ENCODE measurements around the gene TRIM28.
"Not testable (repeated sequence)": the region's sequence is repeated elsewhere in the genome, so short reads cannot be mapped to it uniquely, and the experiment has no call there.

The TRIM28 gene

DNA sequence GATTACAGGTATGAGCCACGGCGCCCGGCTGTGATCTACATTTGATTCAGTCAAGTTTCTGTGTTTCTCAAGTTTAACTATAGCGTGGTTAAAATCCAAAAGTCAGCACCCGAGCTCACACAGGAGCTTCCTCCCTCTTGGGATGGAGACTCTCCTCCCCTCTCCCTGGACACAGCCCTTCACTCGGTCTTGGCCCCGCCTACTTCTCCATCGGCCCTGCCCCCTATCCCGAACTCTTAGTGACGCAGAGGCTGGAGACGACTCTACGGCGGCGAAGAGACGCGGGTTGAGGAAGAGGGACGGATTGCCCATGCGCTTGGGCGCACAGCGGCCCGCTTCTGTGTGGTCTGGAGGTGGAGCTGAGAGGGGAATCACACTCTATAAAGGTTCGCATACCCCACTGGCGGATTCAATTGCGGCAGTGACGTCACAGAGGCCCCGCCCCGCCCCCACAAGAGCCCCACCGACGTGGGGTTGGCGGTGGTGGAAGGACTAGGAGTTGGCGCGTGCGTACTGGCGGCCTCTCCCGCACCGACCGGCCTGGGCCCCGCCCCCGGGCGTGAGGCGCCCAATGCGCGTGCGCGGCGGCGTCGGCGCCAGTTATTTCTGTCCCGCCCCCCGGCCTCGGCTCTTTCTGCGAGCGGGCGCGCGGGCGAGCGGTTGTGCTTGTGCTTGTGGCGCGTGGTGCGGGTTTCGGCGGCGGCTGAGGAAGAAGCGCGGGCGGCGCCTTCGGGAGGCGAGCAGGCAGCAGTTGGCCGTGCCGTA lies at the start of gene TRIM28:
Gene TRIM28 (plus strand): TSS at position 239 of the 765 bp plus-strand sequence. CDS start 694 bp downstream, outside the sequence.
- H3K4me3 ChIP-seq (ENCODE audit: low read length) = peak within 1 kb of the TSS; percentile 80
- DNase-seq (ENCODE audit: low read depth) = peak; percentile 98
- TF ChIP-seq, protein P1, sequence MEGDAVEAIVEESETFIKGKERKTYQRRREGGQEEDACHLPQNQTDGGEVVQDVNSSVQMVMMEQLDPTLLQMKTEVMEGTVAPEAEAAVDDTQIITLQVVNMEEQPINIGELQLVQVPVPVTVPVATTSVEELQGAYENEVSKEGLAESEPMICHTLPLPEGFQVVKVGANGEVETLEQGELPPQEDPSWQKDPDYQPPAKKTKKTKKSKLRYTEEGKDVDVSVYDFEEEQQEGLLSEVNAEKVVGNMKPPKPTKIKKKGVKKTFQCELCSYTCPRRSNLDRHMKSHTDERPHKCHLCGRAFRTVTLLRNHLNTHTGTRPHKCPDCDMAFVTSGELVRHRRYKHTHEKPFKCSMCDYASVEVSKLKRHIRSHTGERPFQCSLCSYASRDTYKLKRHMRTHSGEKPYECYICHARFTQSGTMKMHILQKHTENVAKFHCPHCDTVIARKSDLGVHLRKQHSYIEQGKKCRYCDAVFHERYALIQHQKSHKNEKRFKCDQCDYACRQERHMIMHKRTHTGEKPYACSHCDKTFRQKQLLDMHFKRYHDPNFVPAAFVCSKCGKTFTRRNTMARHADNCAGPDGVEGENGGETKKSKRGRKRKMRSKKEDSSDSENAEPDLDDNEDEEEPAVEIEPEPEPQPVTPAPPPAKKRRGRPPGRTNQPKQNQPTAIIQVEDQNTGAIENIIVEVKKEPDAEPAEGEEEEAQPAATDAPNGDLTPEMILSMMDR (IDR thresholded peaks at IDR 0.05; ENCODE audit: insufficient read depth, low read depth, low read length, missing control alignments) = no peak

DNA sequence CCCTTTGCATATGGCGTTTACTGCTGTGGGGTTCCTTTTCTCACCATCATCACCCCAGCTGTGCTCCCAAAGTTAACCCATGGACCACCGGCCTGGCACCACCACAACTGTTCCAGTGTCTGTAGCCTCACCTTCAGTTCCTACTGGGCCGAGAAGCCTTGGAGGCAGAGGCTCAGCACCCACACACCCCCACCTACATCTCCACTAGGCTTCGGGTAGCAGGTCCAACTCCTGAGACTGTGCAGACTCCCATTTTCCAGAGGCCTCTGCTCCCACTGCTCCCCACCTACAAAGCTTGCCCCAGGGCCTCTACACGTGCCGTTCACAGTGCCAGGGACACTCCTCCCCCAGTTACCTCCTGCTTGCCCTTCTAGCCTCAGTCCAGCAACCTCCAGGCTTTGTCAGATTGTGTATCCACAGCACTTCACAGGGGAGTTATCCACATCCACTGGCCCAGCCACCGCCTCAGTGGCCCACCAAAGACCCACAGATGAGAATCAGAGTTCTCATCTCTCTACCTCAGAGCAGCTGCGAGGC lies 46.2 kb upstream of the TRIM28 start:
- H3K4me3 ChIP-seq (ENCODE audit: low read length) = no peak overlapping the region
- TF ChIP-seq, protein P1 (IDR thresholded peaks at IDR 0.05; ENCODE audit: insufficient read depth, low read depth, low read length, missing control alignments) = no peak
- DNase-seq (ENCODE audit: low read depth) = no peak

DNA sequence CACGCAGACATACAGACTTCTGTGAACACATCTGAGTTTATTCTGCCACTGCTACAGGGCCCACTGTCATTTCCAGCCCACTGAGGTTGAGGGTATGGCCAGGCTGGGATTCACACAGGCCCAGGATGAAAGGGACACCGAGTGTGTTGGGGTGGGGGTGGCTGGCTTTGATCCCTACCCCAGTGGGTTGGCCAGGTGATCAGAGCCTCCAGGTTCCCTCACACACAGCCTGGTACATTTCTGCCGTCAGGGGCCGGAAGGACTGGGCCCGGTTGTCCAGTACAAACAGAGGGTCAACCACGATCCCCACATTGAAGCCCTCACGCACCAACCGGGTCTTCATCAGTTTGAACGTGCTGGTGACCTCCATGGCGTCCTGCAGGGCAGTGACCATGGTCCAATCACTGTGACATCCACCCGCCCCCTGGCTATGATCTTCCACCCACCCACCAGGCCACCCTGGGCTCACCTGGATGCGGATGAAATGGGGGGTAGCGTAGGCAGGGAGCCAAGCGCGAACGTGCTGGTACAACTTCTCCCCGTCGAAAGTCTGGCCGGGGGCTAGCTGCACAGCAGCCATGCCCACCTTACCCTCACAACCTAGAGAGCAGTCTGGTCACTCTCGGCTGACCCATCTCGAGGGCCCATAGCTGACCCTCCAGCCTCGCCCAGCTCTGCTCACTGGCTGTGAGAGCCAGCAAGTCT lies 45.4 kb upstream of the TRIM28 start:
- H3K4me3 ChIP-seq (ENCODE audit: low read length) = peak overlapping the region; percentile 74
- DNase-seq (ENCODE audit: low read depth) = no peak
- TF ChIP-seq, protein P1 (IDR thresholded peaks at IDR 0.05; ENCODE audit: insufficient read depth, low read depth, low read length, missing control alignments) = no peak

DNA sequence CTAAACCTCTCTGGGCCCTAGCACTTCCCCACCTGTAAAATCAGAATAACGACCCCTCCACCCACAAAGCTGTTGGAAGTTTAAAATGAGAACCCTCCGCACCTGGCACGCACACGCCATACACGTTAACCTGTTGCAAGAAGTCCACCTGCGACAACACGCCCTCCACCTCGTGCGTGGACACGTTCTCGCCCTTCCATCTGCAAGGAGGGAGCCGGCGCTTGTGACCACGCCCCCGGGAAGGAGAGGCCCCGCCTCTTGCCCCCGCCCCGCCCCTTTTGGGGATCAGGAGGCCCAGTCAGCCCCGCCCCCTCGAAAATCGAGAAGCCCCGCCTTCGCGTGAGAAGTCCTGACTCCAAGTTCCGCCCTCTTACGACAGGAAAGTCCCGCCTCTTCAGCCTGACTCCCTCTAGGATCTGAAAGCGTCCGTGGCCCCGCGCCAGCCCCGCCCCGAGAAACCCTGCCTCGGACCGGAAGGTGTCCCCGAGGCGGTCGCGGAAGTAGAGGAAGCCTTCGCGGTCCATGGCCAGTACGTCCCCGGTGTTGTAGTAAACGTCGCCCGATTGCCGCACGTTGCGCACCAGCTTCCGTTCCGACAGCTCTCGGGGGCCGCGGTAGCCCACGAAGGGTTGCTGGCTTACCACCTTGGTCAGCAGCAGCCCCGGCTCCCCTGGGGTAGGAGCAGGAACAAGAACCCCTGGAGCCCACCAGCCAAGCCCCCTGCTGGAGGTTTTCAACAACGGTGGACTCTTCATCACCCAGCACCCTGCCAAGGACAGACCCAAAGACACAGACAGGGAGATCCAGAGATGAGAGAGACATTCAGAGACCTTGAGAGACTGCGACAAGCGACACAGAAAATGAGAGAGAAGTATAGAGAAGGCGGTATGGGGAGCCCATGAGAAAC lies 44.6 kb upstream of the TRIM28 start:
- peak overlapping the region; percentile 75 for H3K4me3 ChIP-seq (ENCODE audit: low read length)
- DNase-seq (ENCODE audit: low read depth) = peak; percentile 99
- TF ChIP-seq, protein P1 (IDR thresholded peaks at IDR 0.05; ENCODE audit: insufficient read depth, low read depth, low read length, missing control alignments) = peak; percentile 50

GRCh38 chr19:58500242-58500641 lies 43.6 kb upstream of the TRIM28 start:
- DNase-seq (ENCODE audit: low read depth) = no peak
- H3K4me3 ChIP-seq (ENCODE audit: low read length) = peak overlapping the region; percentile 75
- TF ChIP-seq, protein P1 (IDR thresholded peaks at IDR 0.05; ENCODE audit: insufficient read depth, low read depth, low read length, missing control alignments) = no peak

DNA sequence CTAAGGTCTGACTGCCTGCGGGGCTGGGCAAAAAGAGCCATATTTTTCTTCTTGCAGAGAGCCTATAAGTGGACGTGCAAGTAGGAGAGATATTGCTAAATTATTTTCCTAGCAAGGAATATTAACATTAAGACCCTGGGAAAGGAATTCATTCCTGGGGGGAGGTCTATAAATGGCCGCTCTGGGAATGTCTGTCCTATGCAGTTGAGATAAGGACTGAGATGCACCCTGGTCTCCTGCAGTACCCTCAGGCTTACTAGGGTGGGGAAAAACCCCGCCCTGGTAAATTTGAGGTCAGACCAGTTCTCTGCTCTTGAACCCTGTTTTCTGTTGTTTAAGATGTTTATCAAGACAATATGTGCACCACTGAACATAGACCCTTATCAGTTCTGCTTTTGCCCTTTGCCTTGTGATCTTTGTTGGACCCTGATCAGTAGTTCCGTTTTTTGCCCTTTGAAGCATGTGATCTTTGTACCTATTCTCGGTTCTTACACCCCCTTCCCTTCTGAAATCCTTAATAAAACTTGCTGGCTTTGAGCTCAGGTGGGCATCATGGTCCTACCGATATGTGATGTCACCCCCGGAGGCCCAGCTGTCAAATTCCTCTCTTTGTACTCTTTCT lies 36.2 kb upstream of the TRIM28 start:
- not testable (repeated sequence) for H3K4me3 ChIP-seq (ENCODE audit: low read length); DNase-seq (ENCODE audit: low read depth)
